HG02943 (cell line): ENCODE data around the gene TM7SF3.
"Not testable (repeated sequence)": the region's sequence is repeated elsewhere in the genome, so short reads cannot be mapped to it uniquely, and the experiment has no call there.

ENCODE experiments used
- ATAC-seq: cut with Tn5 transposase; IDR thresholded peaks from one replicate; pipeline ENCODE4 v1.9.1; 2021; ENCODE audit warnings: mild to moderate bottlenecking, low read depth, moderate library complexity; ENCODE audit not compliant: unreplicated experiment

TM7SF3 gene

GRCh38 chr12:27017163-27017823, 3.1 kb upstream of the TM7SF3 start:
- not testable (repeated sequence) for ATAC-seq

- no peak for ATAC-seq
Measured at GRCh38 chr12:27015730-27016076, 1.5 kb upstream of the TM7SF3 start.

GRCh38 chr12:27014859-27015729, 910 bp upstream of the TM7SF3 start:
- ATAC-seq = no peak

- peak; percentile 22 for ATAC-seq
Measured at GRCh38 chr12:27013611-27014084, 536 bp downstream of the TM7SF3 start.

GRCh38 chr12:27012982-27013255, 1.3 kb downstream of the TM7SF3 start:
- no peak for ATAC-seq

DNA sequence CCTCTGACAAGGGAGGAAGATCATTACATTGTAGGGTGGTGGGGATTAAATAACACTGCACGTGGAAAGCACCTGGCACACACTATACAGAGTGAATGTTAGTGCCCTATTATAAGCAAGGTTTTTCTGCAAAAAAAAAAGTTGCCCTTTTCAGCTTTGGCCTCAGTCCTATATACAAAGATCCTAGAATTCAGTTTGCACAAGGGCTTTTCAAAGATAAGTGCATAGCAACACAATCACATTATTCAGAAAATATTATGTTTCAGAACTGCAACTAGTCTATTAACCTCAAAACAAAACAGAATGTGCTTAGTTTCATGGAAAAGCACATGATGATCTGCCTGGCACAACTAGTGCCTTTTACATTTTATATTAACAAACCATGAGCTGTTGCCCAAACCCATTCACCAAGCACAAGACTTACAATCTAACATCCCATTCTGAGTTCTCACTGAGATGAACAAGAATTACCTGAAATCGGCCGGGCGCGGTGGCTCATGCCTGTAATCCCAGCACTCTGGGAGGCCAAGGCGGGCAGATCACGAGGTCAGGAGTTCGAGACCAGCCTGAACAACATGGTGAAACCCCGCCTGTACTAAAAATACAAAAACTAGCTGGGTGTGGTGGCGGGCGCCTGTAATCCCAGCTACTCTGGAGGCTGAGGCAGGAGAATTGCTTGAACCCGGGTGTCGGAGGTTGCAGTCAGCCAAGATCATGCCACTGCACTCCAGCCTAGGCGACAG, 1.8 kb downstream of the TM7SF3 start:
- no peak for ATAC-seq

- ATAC-seq = no peak
Measured at GRCh38 chr12:27009881-27010301, 4.3 kb downstream of the TM7SF3 start.

GRCh38 chr12:27008081-27008480, 6.1 kb downstream of the TM7SF3 start:
- no peak for ATAC-seq

DNA sequence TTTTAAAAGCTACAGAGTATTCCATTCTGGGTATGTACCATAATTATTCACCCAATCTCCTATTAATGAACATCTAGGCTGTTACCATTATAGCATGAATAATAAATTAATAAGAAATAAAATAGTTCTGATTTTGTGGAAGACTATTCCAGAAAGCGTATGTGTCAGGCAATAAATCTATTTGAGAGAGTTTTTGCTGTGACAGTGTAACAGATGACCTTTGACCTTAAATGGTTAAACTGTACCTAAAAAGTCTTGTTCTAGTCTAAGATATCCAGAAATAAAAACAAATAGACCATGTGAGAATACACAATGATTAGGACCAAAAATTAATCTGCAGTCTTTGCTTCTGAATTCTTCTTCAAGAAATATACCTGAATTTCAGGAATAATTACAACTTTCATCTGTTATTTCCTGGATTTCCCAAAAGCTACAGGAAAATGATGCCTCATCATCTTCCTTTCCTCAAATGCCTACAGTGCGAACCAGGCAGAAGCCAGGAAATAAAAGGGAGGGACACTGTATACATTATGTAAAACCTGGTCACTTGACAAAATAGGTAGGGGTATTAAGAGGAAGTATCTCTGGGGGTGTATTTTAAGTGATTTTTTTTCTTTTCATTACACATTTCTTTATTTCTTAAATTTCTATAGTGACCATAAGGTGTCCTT, 7.3 kb downstream of the TM7SF3 start:
- ATAC-seq = no peak

- no peak for ATAC-seq
Measured at GRCh38 chr12:27005495-27005894, 8.7 kb downstream of the TM7SF3 start.

DNA sequence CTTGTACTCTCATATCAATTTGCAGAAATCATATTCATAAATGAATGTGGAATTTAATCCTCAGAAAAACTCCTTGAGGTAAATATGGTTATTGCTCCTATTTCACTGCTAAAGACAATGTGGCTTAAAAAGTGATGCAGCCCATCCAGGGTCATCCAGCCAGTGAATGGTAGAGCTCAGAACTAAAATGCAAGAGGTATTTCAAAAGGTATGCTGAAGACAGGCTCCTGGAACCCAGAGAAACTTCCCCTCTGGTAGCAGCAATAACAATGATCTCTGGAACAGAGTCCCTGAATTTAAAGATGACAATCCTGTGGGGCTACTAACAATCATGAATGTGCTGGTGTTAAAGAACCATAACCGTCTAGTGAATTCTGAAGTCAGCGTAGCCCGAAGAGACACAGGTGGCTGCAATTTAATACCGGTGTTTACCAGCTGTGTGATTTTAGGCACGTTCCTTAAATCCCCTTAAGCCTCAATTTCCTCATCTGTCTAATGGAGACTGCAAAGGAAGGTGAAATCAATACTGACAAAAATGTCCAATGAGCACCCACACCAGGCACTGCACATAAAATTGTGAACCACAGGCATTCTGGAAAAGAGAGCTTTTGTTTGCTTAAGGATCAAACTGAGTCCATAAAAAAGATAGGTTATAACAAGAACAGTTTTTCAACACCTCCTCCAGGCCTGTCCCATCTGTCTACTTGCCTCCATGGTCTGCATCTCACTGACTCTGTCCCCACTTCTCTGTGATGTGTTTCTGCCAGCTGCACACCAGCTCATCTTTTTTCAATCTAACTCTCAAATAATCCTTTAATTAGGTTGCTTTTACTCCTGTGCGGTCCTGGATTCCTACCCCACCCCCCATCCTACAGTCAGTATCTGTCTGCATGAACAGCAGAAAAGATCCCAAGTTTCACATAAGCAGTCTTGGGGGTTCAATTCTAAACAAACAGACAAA, 10.5 kb downstream of the TM7SF3 start:
- no peak for ATAC-seq

GRCh38 chr12:27002141-27002540, 12.0 kb downstream of the TM7SF3 start:
- ATAC-seq = no peak

GRCh38 chr12:27001663-27002062, 12.5 kb downstream of the TM7SF3 start:
- ATAC-seq = no peak

DNA sequence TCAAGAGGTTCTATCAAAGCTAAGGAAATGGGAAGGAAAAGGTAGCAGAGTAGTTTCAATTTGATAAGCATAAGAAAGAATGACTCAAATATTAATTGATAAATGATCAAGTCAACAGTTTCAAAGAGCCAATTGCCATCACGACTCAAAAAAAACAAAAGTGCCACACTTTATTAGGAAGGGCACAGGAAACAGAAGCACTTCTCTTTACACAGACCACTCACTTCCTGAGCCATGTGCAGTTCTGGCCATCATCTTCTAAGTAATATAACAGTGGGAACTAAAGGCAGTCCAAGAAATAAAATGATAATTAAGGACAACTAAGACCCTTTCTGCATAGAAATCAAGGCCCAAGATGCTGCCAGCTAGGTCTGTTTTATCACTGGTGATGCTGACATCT, 13.2 kb downstream of the TM7SF3 start:
- ATAC-seq = no peak

DNA sequence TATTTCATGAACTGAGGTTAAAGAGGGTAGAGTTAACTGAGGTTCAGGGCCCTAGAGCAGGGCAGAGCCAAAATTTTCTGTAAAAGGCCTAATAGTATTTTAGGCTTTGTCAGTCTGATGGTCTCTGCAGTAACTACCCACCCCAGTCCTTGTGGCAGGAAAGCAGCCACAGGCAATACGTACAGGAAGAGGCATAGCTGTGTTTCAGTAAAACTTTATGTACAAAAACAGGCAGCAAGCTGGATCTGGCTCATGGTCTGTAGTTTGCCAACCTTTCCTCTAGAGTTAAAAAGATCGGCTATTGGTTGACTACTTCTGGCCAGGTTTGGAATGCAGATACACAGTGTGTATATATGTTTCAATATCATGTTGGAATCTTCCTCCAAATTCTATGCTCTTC, 17.2 kb downstream of the TM7SF3 start:
- ATAC-seq = no peak

- ATAC-seq = no peak
Measured at GRCh38 chr12:26995706-26996105, 18.5 kb downstream of the TM7SF3 start.

- no peak for ATAC-seq
Measured at GRCh38 chr12:26994109-26994508, 20.1 kb downstream of the TM7SF3 start.

DNA sequence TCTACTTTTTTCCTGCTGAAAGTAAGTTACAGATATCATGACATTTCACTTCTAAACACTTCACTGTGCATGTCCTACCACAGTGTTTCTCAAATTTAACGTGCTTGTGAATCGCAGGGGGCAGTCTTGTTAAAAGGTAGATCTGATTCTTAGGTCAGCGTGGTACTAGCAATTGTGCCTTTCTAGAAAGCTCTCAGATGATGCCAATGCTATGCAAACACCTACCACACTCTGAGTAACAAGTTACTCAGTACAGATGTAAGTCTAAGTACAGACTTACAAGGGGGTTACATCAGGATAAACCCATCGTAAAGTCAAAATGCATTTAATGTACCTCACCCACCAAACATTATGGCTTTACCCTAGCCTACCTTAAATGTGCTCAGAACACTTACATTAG, 22.4 kb downstream of the TM7SF3 start:
- ATAC-seq = no peak

DNA sequence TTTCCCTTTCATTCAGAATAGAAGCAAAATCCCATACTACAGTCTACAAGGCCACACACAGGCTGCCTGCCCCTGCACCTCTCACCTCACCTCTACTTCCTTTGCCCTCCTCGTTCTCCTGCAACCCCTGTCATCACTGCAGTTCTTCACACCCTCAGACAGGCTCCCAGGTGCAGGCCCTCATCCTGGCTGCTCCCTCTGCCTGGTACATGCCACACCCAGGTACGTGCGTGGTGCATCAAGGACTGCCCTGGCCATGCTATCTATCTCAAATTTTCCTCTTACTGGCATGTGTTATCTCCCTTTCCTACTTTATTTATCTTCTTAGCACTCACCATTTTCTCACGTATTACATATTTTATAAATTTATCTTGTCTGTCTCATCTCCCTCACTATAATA, 24.3 kb downstream of the TM7SF3 start:
- no peak for ATAC-seq

GRCh38 chr12:26988703-26989102, 25.5 kb downstream of the TM7SF3 start:
- no peak for ATAC-seq
